DND-41 (cell line): ENCODE data around the gene SEC31B.

ENCODE experiments used
- ATAC-seq: fragments of 200-7000 bp; cut with Tn5 transposase; 3 replicates; pipeline ENCODE4 v1.9.1; 2021; ENCODE audit warnings: low read depth; ENCODE audit not compliant: insufficient read depth
- DNase-seq: peaks from one replicate; pipeline ENCODE4 v3.0.0-alpha.2; 2020
- H2AFZ ChIP-seq: 2 replicates; pipeline ENCODE4 v1.6.0; 2012; ENCODE audit warnings: low read depth, low read length
- H3K27ac ChIP-seq: 2 replicates; pipeline ENCODE4 v1.5.1; 2012; ENCODE audit warnings: low read length, inconsistent platforms
- H3K27me3 ChIP-seq: fragments of 200-600 bp; sonication (generic); 2 replicates; pipeline ENCODE4 v1.6.0; 2012; ENCODE audit warnings: low read length, mild to moderate bottlenecking, inconsistent platforms; ENCODE audit not compliant: insufficient read depth, poor library complexity
- H3K36me3 ChIP-seq: 2 replicates; pipeline ENCODE4 v1.5.1; 2012; ENCODE audit warnings: low read length, inconsistent platforms; ENCODE audit not compliant: insufficient read depth
- H3K4me1 ChIP-seq: 2 replicates; pipeline ENCODE4 v1.5.1; 2012; ENCODE audit warnings: mild to moderate bottlenecking, low read length; ENCODE audit not compliant: insufficient read depth
- H3K4me2 ChIP-seq: 2 replicates; pipeline ENCODE4 v1.6.0; 2012; ENCODE audit warnings: mild to moderate bottlenecking, moderate library complexity, low read length, inconsistent platforms; ENCODE audit not compliant: insufficient read depth
- H3K4me3 ChIP-seq, 2 experiments: fragments of 200-600 bp in 1 of 2; shearing (Covaris generic) in 1 of 2; 2 replicates each; pipeline ENCODE4 v1.5.1; 2012 to 2016; ENCODE audit warnings: inconsistent platforms in 2 of 2, low read length in 2 of 2, mild to moderate bottlenecking in 2 of 2, low read depth in 1 of 2, moderate library complexity in 1 of 2
- H3K79me2 ChIP-seq: 2 replicates; pipeline ENCODE4 v1.6.0; 2012; ENCODE audit warnings: low read length, inconsistent platforms; ENCODE audit not compliant: insufficient read depth
- H3K9ac ChIP-seq: 2 replicates; pipeline ENCODE4 v1.6.0; 2012; ENCODE audit warnings: low read depth, mild to moderate bottlenecking, inconsistent platforms, low read length, moderate library complexity
- H3K9me3 ChIP-seq: 2 replicates; pipeline ENCODE4 v1.5.1; 2012; ENCODE audit warnings: low read length, moderate library complexity, mild to moderate bottlenecking, inconsistent platforms; ENCODE audit not compliant: insufficient read depth, severe bottlenecking
- H4K20me1 ChIP-seq: 2 replicates; pipeline ENCODE4 v1.6.0; 2012; ENCODE audit warnings: low read length; ENCODE audit not compliant: insufficient read depth
- EZH2 ChIP-seq: IDR thresholded peaks from 3 replicates; pipeline ENCODE4 v1.6.1; 2012; ENCODE audit warnings: borderline replicate concordance, low read depth, mild to moderate bottlenecking, moderate library complexity, low read length, inconsistent platforms; ENCODE audit not compliant: severe bottlenecking
- TF ChIP-seq, protein P1 (sequence below): IDR thresholded peaks from 2 replicates; pipeline ENCODE4 v1.5.1; 2012; ENCODE audit warnings: borderline replicate concordance, low read length, moderate library complexity, mild to moderate bottlenecking; ENCODE audit not compliant: poor library complexity, severe bottlenecking; ENCODE audit errors: extremely low read depth

Gene SEC31B

DNA sequence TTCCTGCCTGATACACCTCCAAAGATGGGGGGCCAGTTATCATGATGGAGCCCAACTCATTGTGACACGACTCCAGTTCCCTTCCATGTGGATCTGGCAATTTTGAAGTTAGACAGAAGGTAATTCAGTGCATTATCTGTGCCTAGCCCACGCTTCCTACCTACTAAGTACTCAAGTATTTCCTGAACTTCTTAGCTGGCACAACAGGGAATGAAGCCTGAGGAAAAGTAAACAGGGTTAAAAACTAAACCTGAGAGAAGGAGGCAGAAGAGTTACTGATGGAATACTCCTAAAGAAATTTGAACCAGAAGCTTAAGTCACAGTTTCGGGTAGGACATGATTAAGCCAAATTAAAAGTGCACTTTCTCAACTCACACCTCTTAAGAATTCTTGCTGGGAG, 1.1 kb upstream of the SEC31B start:
- DNase-seq, result no peak
- H3K9ac ChIP-seq, result no peak overlapping the region
- no peak overlapping the region for H3K4me2 ChIP-seq
- H3K36me3 ChIP-seq, result peaks cover 45% of the 10 kb centered on the region
- H3K27ac ChIP-seq, result no peak overlapping the region
- H3K79me2 ChIP-seq, result no peaks in the 10 kb centered on the region
- H3K27me3 ChIP-seq, result no peaks in the 10 kb centered on the region
- TF ChIP-seq EZH2, result no peak
- TF ChIP-seq, protein P1, sequence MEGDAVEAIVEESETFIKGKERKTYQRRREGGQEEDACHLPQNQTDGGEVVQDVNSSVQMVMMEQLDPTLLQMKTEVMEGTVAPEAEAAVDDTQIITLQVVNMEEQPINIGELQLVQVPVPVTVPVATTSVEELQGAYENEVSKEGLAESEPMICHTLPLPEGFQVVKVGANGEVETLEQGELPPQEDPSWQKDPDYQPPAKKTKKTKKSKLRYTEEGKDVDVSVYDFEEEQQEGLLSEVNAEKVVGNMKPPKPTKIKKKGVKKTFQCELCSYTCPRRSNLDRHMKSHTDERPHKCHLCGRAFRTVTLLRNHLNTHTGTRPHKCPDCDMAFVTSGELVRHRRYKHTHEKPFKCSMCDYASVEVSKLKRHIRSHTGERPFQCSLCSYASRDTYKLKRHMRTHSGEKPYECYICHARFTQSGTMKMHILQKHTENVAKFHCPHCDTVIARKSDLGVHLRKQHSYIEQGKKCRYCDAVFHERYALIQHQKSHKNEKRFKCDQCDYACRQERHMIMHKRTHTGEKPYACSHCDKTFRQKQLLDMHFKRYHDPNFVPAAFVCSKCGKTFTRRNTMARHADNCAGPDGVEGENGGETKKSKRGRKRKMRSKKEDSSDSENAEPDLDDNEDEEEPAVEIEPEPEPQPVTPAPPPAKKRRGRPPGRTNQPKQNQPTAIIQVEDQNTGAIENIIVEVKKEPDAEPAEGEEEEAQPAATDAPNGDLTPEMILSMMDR, result no peak
- no peak overlapping the region for H2AFZ ChIP-seq
- no peak overlapping the region for H3K4me3 ChIP-seq
- H3K4me1 ChIP-seq, result peaks cover 12% of the 10 kb centered on the region
- no peaks in the 10 kb centered on the region for H3K9me3 ChIP-seq
- H4K20me1 ChIP-seq, result peaks cover 5% of the 10 kb centered on the region; the same call in 1 of the 2 replicates
- no peak for ATAC-seq

DNA sequence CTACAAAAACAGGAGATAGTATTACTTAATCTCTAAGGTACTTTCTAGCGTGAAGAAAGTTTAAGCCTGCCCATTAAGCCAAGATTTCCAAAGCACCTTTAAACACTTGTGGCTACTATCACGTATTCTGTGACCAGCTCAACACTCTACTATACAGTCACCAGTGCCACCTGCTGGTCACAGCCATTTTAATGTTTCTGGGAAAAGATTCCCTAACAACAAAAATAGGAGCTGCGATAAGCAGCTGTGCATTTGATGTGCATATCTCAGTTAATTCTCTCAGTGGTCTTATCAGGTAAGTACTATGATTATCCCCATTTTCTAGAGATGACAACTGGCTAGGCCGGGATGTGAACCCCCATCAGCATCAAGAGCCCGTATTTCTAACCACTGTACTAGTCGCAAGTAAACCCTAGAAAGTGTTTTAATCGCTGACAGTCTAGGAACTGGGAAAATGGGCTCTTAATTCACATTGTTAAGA, 860 bp downstream of the SEC31B start:
- H3K27me3 ChIP-seq, result no peaks in the 10 kb centered on the region
- TF ChIP-seq EZH2, result no peak
- TF ChIP-seq, protein P1, result peak; percentile 89
- H3K9ac ChIP-seq, result 0 out of 2 replicates have a peak overlapping the region, but pooled peaks have one; percentile 5
- DNase-seq, result peak; percentile 75
- peak; percentile 82 for ATAC-seq
- no peaks in the 10 kb centered on the region for H3K79me2 ChIP-seq
- no peak overlapping the region for H3K4me3 ChIP-seq
- H3K4me1 ChIP-seq, result peaks cover 12% of the 10 kb centered on the region
- H3K27ac ChIP-seq, result peak overlapping the region; percentile 35
- H3K9me3 ChIP-seq, result no peaks in the 10 kb centered on the region
- no peaks in the 10 kb centered on the region for H4K20me1 ChIP-seq
- no peak overlapping the region for H3K4me2 ChIP-seq
- no peak overlapping the region for H2AFZ ChIP-seq
- H3K36me3 ChIP-seq, result peaks cover 31% of the 10 kb centered on the region

DNA sequence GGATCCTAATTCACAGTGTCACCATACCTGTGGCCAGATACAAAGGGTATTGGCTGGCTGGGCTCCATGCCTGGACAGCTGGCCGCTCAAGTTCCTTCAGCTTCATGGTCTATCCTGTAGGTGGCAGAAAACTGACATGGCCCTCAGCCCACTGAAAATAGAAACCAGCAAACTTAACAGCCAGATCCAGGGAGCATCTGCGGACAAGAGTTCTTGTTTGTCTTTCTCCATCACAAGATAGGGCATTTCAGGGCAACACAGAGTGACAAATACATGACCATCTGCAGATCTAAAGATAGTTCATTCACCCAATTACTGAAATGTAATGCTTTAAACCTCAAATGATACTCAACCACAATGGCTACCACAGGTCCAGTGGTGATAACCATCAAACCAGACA, 2.8 kb downstream of the SEC31B start:
- H3K9me3 ChIP-seq, result no peaks in the 10 kb centered on the region
- no peak for DNase-seq
- H3K4me1 ChIP-seq, result peaks cover 24% of the 10 kb centered on the region
- H3K79me2 ChIP-seq, result no peaks in the 10 kb centered on the region
- ATAC-seq, result no peak
- H3K27ac ChIP-seq, result peak overlapping the region; percentile 30; the same call in 1 of the 2 replicates
- no peak overlapping the region for H2AFZ ChIP-seq
- H4K20me1 ChIP-seq, result no peaks in the 10 kb centered on the region
- H3K36me3 ChIP-seq, result peaks cover 14% of the 10 kb centered on the region
- H3K4me3 ChIP-seq, result no peak overlapping the region
- no peak overlapping the region for H3K4me2 ChIP-seq
- no peak overlapping the region for H3K9ac ChIP-seq
- no peak for TF ChIP-seq EZH2
- TF ChIP-seq, protein P1, result peak; percentile 27
- H3K27me3 ChIP-seq, result no peaks in the 10 kb centered on the region

DNA sequence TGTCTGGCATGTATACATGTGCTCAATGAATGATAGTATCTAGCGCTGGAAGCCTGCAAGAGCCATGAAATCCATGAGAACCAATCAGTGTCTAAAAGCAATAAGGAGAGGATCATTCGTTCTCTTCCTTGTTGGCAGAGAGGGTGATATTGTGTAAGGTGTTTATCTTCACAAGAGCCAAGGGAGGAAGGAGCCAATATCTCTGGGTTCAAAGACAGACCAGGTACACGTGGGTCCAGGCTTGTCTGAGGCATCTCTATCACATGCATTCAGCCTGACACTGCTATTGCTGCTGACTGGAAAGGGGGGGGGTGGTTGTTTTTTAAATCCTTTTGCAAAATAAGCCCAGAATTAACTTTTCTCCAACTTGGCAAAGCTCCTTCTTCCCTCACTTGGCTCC, 4.0 kb downstream of the SEC31B start:
- Histone ChIP-seq H3K27me3 (no peaks in the 10 kb centered on the region), H3K36me3 (peaks cover 14% of the 10 kb centered on the region), H3K9ac (no peak overlapping the region), H3K4me3 (no peak overlapping the region), H4K20me1 (no peaks in the 10 kb centered on the region), H3K79me2 (no peaks in the 10 kb centered on the region), H3K27ac (no peak overlapping the region), H3K4me1 (peaks cover 36% of the 10 kb centered on the region), H3K4me2 (no peak overlapping the region), H3K9me3 (no peaks in the 10 kb centered on the region), H2AFZ (no peak overlapping the region)
- no peak for DNase-seq
- no peak for ATAC-seq
- TF ChIP-seq, protein P1, result no peak
- TF ChIP-seq EZH2, result no peak
